Transverse colon (tissue), 4 donors: ENCODE results near the gene ZBTB34.

Experiments
- CTCF ChIP-seq, 5 experiments: fragments of 200-600 bp in 3 of 5; fragments of 450-650 bp in 2 of 5; sonication (generic) in 3 of 5; IDR thresholded peaks; 1 replicate in 2 of 5; 2 replicates in 3 of 5; pipeline ENCODE4 v1.5.1; 2016 to 2017; ENCODE audit warnings: antibody characterized with exemption in 5 of 5, inconsistent platforms in 3 of 5, mild to moderate bottlenecking in 2 of 5, moderate library complexity in 1 of 5
- EP300 ChIP-seq: sonication (generic); formaldehyde crosslinking; IDR thresholded peaks from one replicate; pipeline ENCODE4 v1.6.1; 2017; ENCODE audit warnings: antibody characterized with exemption, low read depth
- POLR2A ChIP-seq: fragments of 450-650 bp; IDR thresholded peaks from one replicate; pipeline ENCODE4 v1.6.1; 2016; ENCODE audit warnings: antibody characterized with exemption, mild to moderate bottlenecking, moderate library complexity
- POLR2AphosphoS5 ChIP-seq, 3 donors: sonication (generic); formaldehyde crosslinking; IDR thresholded peaks; one replicate each; pipeline ENCODE4 v1.6.1; 2016; ENCODE audit warnings: antibody characterized with exemption in 3 of 3

GRCh38 chr9:126876531-126876930 lies 16.1 kb downstream of the ZBTB34 start:
- TF ChIP-seq POLR2A, result no peak
- TF ChIP-seq POLR2AphosphoS5 (IDR thresholded peaks at IDR 0.05), result no peak
- TF ChIP-seq CTCF (IDR thresholded peaks at IDR 0.05), result no peak
- no peak for TF ChIP-seq EP300
